Astrocyte of the cerebellum (primary cell): ENCODE results near the gene HAVCR2.
A peak's percentile ranks its signal among the peaks of the same experiment; 100 is the strongest.

Experiments
- DNase-seq: peaks from one replicate; pipeline ENCODE4 v3.0.0-alpha.2; 2011; ENCODE audit warnings: low read depth
- H3K4me3 ChIP-seq: 2 replicates; pipeline ENCODE4 v1.5.1; 2011; ENCODE audit warnings: mild to moderate bottlenecking, low read depth, low read length, moderate library complexity
- CTCF ChIP-seq: IDR thresholded peaks from 2 replicates; pipeline ENCODE4 v1.5.1; 2012; ENCODE audit warnings: low read length, low read depth, moderate library complexity, mild to moderate bottlenecking; ENCODE audit errors: missing control alignments
- in situ Hi-C: cut with HindIII; loops from 2 replicates; pipeline ENCODE4 v1.10.0; 2017; ENCODE audit warnings: low sequenced_read_pairs

HAVCR2 gene

GRCh38 chr5:157108976-157109375 lies at the start of gene HAVCR2:
Gene HAVCR2, minus strand, starts transcription at chr5:157109044. Its CDS starts 61 bp downstream, at chr5:157108983.
- TF ChIP-seq CTCF: no peak
- in situ Hi-C loops: no loop called here
- H3K4me3 ChIP-seq: no peak within 1 kb of the TSS
- no peak for DNase-seq

GRCh38 chr5:157157293-157157891 lies 48.5 kb upstream of the HAVCR2 start:
- no peak for DNase-seq
- TF ChIP-seq CTCF: no peak
- in situ Hi-C loops: no loop called here
- H3K4me3 ChIP-seq: no peak overlapping the region

- H3K4me3 ChIP-seq: no peak overlapping the region
- TF ChIP-seq CTCF: no peak
- in situ Hi-C loops: no loop called here
- no peak for DNase-seq
Measured at GRCh38 chr5:157155297-157155696, 46.5 kb upstream of the HAVCR2 start.

GRCh38 chr5:157150995-157151394 lies 42.2 kb upstream of the HAVCR2 start:
- no peak overlapping the region for H3K4me3 ChIP-seq
- in situ Hi-C loops: no loop called here
- DNase-seq: no peak
- no peak for TF ChIP-seq CTCF

- TF ChIP-seq CTCF: peak; percentile 96
- in situ Hi-C loops: no loop called here
- no peak overlapping the region for H3K4me3 ChIP-seq
- DNase-seq: peak; percentile 49
Measured at GRCh38 chr5:157148734-157149615, 40.1 kb upstream of the HAVCR2 start.

- peak overlapping the region; percentile 85 for H3K4me3 ChIP-seq
- TF ChIP-seq CTCF: no peak
- in situ Hi-C loops: no loop called here
- peak; percentile 32 for DNase-seq
Measured at GRCh38 chr5:157143127-157143971, 34.5 kb upstream of the HAVCR2 start.
